NCI-H226 (cell line): ENCODE results near the gene HSPA1L.
"Not testable (repeated sequence)": the region's sequence is repeated elsewhere in the genome, so short reads cannot be mapped to it uniquely, and the experiment has no call there.

Experiments used
- DNase-seq: peaks from one replicate; pipeline ENCODE4 v3.0.0-alpha.2; 2015

Gene HSPA1L

DNA sequence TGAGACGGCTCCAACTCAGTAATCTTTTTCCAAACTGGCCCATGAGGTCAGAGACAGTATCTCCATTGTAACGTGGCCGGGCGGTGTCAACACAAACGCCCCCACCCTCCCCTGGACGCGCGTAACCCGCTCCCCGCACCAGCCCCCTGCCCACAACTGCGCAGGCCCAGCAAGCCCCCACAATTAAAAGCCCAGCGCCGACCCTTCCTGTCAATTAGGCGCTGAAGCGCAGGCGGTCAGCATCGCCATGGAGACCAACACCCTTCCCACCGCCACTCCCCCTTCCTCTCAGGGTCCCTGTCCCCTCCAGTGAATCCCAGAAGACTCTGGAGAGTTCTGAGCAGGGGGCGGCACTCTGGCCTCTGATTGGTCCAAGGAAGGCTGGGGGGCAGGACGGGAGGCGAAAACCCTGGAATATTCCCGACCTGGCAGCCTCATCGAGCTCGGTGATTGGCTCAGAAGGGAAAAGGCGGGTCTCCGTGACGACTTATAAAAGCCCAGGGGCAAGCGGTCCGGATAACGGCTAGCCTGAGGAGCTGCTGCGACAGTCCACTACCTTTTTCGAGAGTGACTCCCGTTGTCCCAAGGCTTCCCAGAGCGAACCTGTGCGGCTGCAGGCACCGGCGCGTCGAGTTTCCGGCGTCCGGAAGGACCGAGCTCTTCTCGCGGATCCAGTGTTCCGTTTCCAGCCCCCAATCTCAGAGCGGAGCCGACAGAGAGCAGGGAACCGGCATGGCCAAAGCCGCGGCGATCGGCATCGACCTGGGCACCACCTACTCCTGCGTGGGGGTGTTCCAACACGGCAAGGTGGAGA, at the start of gene HSPA1L, which contains the start of gene HSPA1A:
Gene HSPA1L, minus strand, starts transcription at position 259 of the 814 bp plus-strand sequence. CDS start 3,311 bp downstream, outside the sequence.
Gene HSPA1A, plus strand, starts transcription at position 519 of the 814 bp plus-strand sequence. Its CDS starts 214 bp downstream, at position 733.
- peak; percentile 97 for DNase-seq

DNA sequence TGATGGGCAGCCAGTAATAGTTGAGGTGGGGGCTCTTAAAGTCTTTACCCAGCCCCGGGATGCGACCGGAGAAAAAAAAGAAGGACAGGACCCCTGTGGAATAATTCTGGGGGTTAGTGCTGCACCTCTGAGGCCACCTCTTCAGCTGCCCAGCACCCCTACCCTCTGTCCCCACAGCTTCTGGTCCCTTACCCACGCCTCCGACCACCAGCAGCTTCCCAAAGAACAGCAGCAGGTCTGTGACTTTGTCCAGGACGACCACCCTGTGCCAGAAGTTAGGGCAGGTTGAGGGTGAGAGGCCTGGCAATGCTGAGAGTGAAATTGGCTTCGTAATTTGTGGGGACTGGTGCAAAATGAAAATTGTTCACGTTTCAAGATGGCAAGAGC, 49.7 kb upstream of the HSPA1L start:
- DNase-seq, result no peak

DNA sequence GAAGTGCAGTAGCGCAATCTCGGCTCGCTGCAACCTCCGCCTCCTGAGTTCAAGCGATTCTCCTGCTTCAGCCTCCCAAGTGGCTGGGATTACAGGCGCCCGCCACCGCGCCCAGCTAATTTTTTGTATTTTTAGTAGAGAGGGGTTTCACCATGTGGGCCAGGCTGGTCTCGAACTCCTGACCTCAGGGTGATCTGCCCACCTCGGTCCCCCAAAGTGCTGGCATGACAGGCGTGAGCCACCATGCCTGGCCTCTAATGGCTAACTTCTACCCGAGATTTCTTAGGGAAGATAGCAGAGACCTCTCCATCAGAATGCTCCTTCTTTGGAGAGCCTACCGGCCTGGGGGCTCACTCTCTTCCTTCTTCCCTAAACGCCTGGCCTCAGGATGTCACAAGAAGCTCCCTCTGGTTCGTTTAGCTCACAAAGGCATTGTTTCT, 49.1 kb upstream of the HSPA1L start:
- DNase-seq, result not testable (repeated sequence)

DNA sequence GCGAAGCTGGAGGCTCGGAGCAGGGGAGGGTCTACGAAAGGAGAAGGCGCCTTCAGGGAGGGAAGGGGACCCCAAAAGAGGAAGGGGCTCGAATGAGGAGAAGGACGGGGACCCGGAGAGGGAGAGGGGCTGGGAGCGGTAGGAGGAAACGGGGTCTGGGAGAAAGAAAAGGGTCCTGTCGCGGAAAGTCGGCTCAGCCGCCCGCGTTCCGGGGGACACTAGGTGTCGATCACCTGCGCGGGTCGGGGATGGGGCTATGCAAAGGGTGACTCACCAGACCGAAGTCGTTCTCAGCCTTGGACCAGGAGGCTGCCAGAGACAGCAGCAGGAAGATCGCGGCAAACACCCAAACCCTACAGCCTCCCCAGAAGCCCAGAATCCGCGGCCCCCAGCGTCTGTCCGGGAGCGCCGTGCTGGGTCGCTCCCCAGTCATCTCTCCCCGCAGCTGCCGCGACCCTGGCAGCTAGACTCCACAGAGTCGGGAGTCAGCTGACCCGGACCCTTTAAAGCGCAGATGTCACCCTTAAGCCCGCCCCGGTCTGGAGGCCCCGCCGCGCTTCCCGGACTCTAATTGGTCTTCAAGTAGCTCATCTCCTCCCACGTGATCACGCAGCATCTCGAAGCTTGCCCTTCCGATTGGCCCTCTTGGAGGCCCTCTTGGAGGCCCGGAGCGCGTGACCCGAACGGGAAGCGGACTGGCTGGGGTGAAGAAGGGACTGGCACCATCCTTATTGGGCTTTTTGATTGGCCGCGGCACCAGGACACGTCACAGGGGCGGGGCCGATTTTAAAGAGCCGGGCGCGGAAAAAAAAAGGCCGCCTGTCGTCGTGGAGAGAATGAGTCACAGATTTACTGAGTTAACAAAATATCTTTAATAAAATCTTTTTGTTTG, 47.5 kb upstream of the HSPA1L start, which contains the start of gene NEU1:
Gene NEU1, minus strand, starts transcription at position 478 of the 892 bp plus-strand sequence. Its CDS starts 45 bp downstream, at position 433.
- DNase-seq, result peak; percentile 100

DNA sequence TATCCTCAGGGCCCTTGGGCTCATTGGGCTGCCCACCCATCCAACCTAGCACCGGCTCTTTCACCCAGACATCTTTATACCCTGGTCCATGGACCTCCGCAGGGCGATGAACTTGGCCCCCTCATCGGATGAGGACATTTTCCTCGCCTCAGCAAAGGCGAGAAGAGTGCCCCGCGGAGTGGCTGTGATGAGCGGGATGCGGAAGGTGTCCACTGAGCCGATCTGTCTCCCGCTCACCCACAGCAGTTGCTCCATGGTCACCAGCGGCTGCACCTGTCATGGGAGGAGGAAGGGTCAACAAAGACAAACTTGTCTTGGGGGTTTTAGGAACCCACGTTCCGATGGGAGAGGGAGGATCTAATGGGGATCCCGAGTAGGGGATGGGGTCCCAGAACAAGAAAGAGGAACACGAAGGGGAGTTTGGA, 46.8 kb upstream of the HSPA1L start:
- no peak for DNase-seq

DNA sequence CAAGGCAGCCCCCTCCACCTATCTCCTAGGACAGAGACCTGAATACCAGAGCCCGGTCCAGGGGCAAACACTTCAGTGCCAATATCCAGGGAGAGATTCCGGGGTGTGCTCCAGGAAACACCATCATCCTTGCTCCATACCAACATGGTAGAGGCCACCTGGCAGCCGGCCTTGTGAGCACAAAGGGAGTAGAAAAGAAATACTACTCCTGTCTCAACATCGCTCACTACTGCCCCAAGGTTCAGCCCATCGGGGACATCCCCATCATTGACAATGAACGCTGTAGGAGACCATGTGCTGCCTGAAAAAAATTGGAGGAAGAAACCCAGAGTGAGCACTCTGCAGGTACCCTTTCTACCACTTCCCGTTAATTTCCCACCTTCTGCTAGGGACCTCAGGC, 46.1 kb upstream of the HSPA1L start:
- no peak for DNase-seq

DNA sequence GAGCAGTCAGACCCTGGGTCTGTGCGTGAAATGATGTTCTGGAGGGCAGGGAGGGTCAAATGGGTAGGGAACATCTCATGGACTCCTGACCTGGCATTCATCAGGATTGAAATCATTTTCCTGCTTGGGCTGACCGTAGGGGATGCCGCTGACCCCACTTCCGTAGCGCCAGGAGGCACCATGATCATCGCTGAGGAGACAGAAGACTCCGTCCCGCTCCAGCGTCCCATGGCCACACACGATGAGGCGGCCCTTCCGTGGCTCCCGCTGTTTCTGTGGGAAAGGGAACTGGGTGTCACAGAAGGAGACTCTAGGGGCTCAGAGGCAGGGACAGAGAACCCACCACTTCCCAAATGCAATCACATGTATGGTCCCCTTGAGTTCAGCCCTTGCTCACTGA, 45.3 kb upstream of the HSPA1L start:
- no peak for DNase-seq

DNA sequence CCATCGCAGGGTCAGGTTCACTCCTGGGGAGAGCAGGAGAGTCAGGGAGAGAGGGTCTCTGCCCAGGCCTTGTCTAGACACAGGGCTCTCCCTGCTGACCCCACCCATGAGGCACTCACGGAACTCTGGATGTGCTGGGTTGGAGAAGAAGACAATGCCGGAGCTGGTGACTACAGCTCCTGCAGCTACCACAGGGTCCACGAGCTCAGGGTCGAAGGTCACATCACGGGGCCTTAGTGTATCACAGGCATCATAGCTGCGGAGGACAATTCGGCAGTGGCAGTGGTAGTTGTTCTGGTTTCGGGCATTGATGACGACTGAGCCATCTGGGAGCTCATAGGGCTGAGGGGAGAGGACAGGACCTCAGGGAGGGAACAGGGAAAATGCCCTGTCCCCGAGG, 44.8 kb upstream of the HSPA1L start:
- DNase-seq, result no peak

DNA sequence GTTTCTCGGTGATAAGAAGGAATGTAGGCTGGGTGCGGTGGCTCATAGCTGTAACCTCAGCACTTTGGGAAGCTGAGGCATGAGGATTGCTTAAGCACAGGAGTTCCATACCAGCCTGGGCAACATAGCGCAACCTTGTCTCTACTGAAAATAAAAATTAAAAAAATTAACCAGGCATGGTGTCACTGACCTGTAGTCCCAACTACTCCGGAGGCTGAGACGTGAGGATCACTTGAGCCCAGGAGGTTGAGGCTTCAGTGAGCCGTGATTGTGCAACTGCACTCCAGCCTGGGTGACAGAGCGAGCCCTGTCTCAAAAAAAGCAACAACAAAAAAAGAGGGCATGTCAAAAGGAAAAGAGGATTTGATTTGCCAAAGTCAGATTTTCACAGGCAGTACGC, 43.6 kb upstream of the HSPA1L start:
- DNase-seq, result no peak

DNA sequence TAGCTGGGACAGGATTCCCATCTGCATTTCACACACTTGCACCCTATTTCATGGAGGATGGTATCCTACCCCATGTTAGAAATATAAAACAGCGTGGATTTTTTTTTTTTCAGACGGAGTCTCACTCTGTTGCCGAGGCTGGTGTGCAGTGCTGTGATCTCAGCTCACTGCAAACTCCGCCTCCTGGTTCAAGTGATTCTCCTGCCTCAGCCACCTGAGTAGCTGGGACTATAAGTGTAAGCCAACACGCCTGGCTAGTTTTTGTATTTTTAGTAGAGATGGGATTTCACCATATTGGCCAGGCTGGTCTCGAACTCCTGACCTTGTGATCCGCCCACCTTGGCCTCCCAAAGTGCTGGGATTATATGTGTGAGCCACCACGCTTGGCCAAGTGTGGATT, 42.7 kb upstream of the HSPA1L start:
- DNase-seq, result not testable (repeated sequence)

DNA sequence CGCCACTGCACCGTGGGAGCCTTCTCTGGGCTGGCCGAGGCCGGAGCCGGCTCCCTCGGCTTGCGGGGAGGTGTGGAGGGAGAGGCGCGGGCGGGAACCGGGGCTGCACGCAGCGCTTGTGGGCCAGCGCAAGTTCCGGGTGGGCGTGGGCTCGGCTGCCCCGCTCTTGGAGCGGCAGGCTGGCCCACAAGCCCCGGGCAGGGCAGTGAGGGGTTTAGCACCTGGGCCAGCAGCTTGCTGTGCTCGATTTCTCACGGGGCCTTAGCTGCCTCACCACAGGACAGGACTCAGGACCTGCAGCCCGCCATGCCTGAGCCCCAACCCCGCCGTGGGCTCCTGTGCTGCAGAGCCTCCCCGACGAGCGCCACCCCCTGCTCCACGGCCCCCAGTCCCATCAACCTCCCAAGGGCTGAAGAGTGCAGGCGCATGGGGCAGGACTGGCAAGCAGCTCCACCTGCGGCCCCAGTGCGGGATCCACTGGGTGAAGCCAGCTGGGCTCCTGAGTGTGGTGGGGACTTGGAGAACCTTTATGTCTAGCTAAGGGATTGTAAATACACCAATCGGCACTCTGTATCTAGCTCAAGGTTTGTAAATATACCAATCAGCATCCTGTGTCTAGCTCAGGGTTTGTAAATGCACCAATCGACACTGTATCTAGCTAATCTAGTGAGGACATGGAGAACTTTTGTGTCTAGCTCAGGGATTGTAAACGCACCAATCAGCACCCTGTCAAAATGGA, 37.1 kb upstream of the HSPA1L start:
- not testable (repeated sequence) for DNase-seq

DNA sequence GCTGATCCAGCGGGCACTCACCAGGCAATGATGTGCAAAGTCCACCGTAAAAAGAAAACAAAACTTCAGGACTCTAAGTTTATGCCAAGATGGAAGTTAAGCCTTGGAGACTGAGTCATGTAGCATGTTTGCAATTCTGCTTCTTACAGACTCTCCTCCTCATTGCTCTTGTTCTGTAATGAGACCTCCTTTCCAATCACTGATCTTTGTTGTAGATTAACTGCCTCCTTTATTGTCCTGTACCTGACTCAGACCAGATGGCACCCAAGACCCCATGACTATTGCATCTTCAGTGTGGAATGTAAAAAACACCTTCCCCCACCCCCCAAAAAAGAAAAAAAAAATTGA, 36.4 kb upstream of the HSPA1L start:
- no peak for DNase-seq

DNA sequence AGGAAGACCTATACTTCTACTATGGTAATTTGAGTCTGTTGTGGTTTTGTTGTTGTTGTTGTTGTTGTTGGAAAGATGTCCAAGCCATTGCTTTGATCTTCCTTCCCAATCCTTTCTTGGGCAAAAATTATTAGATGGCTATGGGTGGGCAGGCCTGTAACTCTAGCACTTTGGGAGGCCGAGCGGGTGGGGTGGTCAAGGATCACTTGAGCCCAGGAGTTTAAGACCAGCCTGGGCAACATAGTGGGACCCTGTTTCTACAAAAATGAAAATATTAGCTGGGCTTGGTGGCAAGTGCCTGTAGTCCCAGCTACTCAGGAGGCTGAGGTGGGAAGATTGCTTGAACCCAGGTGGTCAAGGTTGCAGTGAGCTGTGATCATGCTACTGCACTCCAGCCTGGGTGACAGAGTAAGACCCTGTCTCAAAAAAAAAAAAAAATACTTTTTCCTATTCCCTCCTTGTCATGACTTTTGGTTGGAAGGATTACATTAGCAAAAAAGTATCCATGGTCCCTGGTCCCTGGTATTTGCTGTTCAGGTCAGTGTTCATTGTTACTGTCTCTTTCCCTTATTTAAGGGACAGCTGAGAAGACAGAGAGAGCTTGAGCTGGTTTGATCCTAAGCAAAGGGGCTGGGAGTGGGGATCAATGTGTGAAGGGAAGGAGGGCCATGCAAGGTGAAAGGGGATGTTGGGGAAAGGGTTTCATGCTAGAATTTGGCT, 35.8 kb upstream of the HSPA1L start:
- no peak for DNase-seq

DNA sequence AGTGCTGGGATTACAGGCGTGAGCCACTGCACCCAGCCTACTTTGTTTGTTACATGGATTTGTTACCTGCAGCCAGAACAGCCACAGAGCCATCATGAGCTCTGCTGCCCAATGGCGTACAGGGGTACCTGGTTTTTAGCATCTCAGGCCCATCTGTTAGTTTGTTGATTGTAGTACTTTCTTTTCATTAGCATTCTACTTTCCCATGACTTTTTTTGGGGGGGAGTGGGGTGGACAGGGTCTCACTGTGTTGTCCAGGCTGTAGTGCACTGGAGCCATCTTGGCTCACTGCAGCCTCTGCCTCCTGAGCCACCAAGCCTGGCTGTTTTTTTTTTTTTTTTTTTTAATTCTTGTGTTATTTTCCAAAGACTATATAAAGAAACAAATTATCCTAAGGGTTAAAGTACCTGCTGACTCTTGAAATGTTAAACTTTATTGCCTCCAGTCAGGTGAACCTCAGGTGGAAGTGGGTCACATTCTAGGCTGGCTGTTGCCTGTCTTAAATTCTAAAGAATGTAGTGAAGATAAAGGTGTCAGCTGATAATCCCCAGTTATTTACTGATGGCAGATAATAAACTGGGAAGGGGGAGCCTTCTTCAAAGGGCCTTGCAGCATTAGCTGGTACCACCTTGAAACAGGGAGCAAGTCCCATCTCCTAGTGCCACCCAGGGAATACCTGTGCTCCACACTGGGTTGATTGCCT, 32.3 kb upstream of the HSPA1L start:
- DNase-seq, result no peak

DNA sequence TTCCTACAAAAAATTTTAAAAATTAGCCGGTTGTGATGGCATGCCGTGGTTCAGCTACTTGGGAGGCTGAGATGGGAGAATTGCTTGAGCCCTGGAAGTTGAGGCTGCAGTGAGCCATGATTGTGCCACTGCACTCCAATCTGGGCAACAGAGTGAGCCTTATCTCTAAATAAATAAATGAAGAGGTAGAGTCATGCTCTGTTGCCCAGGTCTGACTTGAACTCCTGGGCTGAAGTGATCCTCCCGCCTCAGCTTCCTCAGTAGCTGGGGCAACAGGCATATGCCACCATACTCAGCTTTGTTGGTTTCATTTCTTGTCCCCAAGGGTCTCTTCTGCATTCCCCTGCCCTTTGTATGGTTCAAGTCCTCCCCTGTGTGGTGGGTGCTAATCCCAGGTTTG, 29.4 kb upstream of the HSPA1L start:
- DNase-seq, result no peak

DNA sequence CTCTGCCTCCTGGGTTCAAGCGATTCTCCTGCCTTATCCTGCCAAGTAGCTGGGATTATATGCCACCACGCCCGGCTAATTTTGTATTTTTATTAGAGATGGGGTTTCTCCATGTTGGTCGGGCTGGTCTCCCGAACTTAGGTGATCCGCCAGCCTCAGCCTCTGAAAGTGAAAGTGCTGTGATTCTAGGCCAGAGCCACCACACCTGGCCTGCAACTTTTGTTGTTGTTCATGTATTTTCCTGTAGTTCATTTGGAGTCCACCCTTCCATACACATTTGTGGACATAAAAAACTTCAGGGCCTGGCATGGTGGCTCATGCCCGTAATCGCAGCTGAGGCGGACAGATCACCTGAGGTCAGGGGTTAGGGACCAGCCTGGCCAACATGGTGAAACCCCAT, 27.0 kb upstream of the HSPA1L start:
- DNase-seq, result no peak

DNA sequence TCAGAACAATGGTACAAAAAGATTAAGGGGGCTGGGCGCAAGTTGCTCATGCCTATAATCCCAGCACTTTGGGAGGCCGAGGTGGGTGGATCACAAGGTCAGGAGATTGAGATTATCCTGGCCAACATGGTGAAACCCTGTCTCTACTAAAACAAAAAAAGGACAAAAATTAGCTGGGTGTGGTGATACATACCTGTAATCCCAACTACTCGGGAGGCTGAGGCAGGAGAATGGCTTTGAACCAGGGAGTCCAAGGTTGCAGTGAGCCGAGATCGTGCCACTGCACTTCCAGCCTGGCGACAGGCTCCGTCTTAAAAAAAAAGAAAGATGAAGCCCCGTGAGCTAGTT, 24.7 kb upstream of the HSPA1L start:
- DNase-seq, result not testable (repeated sequence)

DNA sequence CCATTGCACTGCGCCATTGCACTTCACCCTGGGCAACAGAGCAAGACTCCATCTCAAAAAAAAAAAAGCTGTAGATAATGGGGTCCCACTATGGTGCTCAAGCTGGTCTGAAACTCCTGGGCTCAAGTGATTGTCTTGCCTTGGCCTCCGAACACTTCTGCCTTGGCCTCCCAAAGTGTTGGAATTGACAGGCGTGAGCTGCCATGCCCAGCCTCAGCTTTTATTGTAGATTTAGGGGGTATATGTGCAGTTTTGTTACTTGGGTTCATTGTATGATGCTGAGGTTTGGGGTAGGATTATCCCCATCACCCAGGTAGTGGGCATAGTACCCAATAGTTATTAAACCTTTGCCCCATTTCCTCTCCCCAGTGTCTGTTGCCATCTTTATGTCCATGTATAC, 23.9 kb upstream of the HSPA1L start:
- DNase-seq, result no peak

DNA sequence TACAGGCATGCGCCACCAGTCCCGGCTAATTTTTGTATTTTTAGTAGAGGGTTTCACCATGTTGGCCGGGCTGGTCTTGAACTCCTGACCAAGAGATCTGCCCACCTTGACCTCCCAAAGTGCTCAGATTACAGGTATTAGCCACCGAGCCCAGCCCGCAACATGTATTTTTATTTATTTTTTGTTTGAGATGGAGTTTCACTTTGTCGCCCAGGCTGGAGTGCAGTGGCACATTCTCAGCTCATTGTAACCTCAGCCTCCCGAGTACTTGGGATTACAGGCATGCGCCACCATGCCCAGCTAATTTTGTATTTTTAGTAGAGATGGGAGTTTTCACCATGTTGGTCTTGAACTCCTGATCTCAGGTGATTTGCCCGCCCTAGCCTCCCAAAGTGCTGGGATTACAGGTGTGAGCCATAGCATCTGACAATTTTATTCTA, 23.1 kb upstream of the HSPA1L start:
- DNase-seq, result not testable (repeated sequence)

DNA sequence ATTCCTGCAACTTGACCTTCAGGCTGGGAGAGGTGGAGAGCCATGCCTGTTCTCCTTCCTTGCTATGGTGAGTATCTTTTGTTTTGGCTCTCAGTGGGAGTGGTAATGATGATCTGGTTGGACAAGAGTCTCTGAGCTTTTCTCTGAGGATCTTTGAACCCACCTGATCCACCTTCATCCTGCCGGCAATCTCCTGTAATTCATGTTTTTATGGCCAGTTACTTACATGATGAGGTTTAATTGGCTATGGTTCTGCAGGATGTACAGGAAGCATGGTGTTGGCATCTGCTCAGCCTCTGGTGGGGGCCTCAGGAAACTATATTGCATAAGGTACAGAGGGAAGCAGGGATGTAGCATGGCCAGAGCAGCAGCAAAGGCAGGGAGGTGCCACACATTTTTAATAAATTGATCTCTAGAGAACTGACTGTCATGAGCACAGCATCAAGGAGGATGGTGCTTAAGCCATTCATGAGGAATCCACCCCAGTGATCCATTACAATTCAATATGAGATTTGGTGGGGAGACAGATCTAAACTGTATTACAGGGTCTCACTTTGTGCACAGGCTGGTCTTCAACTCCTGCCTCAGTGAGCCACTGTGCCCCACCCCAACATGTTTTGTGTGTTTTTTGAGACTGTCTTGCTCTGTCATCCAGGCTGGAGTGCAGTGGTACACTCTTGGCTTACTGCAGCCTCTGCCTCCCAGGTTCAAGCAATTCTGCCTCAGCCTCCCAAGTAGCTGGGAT, 22.5 kb upstream of the HSPA1L start:
- DNase-seq, result no peak
